GM19023 (cell line): ENCODE data around the gene FRA10AC1.

ENCODE experiments used
- ATAC-seq: cut with Tn5 transposase; IDR thresholded peaks from one replicate; pipeline ENCODE4 v1.9.1; 2021; ENCODE audit warnings: mild to moderate bottlenecking, moderate library complexity; ENCODE audit not compliant: unreplicated experiment

FRA10AC1 gene, protein sequence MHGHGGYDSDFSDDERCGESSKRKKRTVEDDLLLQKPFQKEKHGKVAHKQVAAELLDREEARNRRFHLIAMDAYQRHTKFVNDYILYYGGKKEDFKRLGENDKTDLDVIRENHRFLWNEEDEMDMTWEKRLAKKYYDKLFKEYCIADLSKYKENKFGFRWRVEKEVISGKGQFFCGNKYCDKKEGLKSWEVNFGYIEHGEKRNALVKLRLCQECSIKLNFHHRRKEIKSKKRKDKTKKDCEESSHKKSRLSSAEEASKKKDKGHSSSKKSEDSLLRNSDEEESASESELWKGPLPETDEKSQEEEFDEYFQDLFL

GRCh38 chr10:93702210-93703001 is at the start of gene FRA10AC1:
FRA10AC1 (minus strand) TSS chr10:93702592; CDS start chr10:93700106, 2,486 bp downstream.
- ATAC-seq, result peak; percentile 83

DNA sequence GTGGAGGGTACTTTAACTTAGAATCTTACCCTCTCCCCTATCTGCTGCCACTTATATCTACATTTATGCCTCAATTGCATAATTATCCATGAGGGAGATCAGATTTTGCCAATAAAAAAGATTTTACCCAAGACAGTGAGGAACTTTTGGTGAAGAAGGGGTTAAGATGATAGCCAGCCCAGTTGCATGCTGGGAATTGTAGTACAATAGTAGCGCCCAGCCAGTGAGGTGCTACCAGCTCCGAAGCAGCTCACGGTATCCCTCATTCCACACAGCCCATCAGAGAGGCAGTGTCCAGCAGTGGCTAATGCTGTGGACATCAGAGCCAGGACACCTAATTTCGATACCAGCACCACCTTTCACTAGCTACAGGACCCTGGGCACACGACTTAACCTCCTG is 49.4 kb upstream of the FRA10AC1 start:
- ATAC-seq, result no peak

DNA sequence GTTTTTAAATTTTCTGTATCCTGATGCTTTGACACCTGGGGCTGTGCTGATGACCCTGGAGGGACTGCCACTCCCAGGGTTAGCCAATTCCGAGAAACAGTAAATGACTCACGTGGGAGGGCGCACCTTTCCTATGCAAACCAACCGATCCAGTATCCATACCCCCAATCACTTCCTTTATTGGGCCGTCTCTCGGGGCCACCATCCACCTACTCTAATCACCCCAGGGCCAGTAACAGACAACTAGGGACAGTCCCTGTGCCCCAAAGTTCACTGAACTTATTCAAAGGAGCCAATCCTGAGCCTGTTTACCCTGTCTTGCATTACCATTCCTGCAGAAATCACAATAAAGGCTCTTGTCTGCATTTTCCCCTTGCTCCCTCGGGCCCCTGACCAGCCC is 48.7 kb upstream of the FRA10AC1 start:
- no peak for ATAC-seq

DNA sequence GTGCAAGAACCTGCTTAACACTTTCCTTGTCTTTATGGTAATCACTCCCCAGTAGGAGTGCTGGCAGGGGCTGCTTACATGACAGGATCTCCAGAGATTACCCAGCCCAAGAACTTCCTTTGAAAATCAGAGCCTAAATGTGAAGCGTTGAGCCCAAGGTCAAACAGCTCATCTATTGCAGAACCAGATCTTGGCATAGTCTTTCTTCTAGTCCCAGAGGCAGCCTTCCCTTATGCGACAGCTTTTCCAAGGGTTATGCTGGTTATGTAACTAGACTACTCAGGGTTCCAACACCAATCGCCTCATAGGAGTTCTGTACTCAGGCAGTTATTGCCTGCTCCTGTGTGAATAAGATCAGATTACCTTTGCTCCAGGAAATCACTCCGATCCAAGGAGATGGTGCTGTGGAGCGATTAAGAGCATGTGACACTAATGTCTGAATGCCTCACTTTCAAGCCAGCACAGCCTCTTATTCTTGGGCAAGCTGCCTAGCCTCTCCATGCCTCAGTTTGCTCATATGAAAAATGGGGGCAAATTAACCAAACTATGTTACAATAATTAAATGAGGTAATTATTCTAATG is 46.9 kb upstream of the FRA10AC1 start:
- no peak for ATAC-seq

DNA sequence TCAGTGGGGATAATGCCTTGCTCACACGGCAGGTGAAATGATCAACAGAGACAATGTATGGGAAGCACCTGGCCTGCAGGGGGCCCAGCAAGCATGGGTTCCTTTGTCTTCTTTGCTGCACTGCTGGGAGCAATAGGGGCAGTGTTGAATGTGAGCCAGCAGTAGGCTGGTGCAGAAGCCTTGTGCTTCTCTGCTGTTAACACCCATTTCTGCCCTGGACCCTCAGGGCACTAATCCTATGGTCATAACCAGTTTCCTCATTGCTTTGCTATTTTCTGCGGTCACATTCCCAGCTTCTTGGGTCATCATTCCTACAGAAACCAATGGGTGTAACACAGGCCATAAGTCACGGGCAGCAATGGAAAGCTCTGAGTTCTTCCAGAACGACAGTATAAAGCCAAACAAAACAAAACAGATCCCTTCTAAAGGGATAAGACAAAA is 44.5 kb upstream of the FRA10AC1 start:
- no peak for ATAC-seq

GRCh38 chr10:93745408-93746065 is 43.1 kb upstream of the FRA10AC1 start:
- ATAC-seq, result no peak

DNA sequence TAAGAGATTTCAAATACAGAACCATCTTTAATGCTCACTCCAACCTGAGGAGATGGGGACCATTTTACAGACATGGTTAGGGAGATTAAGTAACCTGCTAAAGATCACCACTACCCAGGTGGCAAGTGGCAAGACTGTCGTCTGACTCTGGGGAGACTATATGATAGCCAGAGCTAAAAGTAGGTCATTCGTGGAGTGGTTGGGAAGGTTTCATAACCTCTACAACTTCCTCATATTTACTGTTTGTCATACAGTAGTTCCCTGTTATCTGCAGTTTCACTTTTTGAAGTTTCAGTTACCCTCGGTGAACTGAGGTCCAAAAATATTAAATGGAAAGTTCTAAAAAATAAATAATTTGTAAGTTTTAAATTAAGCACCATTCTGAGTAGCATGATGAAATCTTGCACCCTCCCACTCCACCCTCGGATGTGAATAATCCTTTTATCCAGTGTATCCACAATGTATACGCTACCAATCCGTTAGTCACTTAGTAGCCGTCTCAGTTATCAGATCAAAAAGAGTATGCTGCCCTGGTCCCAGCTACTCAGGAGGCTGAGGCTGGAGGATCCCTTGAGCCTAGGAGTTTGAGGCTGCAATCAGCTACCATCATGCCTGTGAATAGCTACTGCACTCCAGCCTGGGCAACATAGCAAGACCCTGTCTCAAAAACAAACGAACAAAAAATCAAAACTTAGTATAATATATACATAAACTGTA is 40.4 kb upstream of the FRA10AC1 start:
- ATAC-seq, result no peak

DNA sequence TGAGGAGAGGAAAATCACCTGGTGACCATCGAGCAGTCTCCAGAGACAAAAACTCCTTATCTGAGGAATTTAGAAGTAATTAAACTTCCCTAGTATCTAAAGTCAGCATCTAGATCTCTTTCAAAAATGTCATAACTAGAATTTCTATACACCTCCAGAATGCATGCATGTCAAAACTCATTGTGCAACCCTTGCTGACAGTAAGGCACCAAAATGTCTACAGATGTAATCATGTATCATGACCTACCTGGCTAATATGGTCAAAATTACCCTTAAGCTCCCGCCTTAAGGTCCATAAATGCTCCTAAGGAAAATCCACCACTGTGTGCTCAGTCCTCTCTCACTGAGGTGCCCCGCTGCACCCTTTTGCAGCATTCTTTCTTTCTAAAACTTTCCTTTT is 39.0 kb upstream of the FRA10AC1 start:
- ATAC-seq, result no peak

DNA sequence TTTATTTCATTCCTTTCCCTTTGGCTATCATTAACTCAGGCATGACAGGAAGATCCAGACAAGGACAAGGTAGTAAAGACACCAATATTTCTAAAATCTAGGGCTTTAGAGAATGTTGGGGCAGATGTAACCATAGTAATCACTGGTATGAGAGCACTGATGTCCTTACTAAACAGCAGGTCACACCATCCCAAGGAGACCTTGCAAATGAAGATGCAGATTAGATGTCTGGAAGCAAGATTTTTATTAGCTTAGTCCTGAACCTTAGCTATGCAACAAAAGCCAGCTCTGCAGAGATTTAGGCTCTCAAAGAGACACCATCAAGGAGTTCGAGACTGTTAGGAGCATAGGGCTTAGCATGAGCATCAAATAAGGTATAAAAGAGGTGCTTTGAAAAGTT is 23.6 kb upstream of the FRA10AC1 start:
- no peak for ATAC-seq

DNA sequence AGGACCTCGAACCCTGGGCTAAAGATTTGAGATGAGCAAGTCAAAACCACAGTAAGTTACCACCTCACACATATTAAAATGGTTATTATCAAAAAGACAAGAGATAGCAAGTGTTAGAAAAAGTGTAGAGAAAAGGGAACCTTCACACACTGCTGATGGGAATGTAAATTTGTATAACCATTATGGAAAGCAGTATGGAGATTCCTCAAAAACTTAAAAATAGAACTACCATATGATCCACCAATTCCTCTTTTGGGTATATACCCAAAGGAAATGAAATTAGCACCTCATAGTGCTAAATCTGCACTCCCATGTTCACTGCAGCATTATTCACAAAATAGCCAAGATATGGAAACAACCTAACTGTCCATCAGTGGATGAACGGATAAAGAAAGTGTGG is 20.8 kb upstream of the FRA10AC1 start:
- ATAC-seq, result no peak

DNA sequence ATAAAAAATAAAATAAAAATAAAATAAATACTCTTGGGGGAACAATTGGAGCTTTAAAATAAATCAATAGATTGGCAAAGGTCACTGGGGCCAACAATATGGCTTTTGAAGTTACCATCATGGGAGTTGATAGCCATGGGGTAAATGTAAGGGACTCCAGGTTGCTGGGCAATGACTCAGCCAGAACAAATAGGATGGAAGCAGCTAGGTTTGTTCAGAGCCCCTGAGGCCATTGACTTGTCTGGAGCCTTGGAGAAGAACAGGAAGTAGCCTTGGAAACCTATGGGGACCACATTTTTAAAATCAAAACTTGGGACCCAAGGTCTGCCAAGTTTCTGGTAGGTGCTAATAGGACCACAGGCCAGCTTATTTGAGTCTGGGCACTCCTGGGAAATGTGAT is 20.2 kb upstream of the FRA10AC1 start:
- no peak for ATAC-seq

- ATAC-seq, result no peak
Observed at GRCh38 chr10:93719901-93720300, 17.5 kb upstream of the FRA10AC1 start.

DNA sequence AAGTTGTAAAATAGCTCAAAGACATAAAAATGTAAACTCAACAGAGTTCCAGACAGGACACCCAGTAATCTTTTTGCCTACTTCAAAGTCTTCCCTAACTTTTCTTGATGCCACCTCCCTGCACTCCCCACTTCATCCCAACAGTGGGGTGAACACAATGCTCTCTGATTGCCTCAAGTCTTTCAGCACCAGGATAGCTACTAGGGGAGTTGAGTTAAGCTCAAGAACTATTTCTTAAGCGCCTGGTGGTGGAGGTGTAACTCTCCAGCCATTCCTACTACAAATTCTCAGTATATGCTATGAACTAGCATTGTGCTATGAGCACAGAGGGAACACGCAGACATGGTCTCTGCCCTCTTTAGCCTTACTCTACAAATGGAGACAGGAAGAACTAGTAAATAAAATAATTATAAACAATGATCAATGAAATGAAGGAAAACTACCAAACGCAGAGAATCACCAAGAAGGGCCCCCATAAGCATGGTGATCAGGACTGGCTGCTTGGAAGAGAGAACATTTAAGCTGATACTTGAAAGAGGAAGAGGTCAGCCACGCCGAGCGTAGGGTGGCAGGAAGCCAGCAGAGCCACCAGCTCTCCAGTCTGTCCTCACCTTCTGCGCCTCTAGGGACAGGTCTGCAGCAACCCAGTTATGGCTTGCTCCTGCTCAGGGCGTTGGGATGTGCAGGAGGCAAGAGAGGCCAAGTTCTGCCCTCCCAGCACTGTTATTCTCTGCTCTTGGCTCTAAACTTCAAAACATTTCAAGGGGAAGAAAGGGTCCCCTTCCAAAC is 16.7 kb upstream of the FRA10AC1 start:
- peak; percentile 54 for ATAC-seq

- no peak for ATAC-seq
Observed at GRCh38 chr10:93716766-93717165, 14.4 kb upstream of the FRA10AC1 start.

DNA sequence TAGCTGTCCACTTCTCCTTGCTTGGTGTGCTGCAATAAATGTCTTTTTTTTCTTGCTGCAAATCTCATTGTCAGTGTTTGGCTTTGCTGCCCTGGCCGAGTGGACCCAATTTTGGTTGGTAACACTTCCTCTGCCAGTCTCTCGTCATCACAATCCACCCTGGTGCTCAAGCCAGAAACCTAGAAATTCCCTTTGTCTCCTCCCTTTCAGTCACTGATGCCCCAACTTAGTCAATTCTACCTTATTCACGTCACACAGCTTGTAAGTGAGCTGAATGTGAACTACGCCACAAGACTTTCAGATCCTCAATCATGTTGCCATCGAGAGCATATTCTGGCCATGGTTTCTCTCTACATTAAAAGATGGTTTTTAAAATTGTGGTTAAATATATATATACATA is 13.0 kb upstream of the FRA10AC1 start:
- ATAC-seq, result peak; percentile 82

- ATAC-seq, result no peak
Observed at GRCh38 chr10:93712593-93712992, 10.2 kb upstream of the FRA10AC1 start.

DNA sequence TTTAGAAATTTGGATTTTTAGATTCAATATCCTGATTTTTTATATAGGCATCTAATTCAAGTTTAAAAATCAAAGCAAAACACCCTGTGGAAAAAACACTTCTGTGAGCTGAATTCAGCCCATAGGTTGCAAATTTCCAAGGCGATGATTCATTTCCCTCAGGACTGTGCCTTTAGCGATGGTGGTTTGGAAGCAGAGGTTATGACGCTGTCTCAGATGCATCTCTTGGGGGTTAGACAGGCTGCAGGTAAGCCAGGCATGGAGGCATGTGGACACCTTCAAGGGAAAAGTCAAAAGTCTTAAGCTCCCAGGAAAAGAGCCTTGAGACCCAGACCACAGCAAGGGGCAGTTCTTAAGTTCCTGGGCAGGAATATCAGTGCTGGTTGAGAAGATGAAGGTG is 9.5 kb upstream of the FRA10AC1 start:
- ATAC-seq, result no peak

GRCh38 chr10:93710333-93710909 is 8.0 kb upstream of the FRA10AC1 start:
- ATAC-seq, result no peak

DNA sequence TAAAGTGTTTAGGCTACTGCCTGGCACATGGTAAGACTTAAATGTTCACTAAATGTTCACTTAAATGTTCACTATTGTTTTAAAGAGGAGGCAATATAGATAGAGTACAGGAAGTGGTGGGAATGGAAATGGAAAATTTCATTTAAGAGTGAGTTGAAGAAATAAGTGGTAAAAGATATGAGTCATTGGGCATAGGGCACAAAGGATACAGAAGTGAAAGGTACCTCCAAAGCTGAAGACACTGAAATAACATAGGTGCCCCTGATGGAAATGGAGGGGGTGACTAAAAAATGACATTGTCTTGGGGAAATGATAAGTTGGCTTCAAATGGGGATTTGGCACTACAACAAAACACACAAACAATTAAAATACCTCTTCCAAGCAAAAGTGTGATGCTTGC is 5.2 kb upstream of the FRA10AC1 start:
- ATAC-seq, result no peak

- no peak for ATAC-seq
Observed at GRCh38 chr10:93704451-93704850, 2.1 kb upstream of the FRA10AC1 start.
